DOHH2 (cell line): ENCODE data around the gene CD300LF.

Source experiments
- CTCF ChIP-seq: fragments of 200-600 bp; sonication (generic); IDR thresholded peaks from one replicate; pipeline ENCODE4 v1.5.1; 2014; ENCODE audit warnings: antibody characterized with exemption, mild to moderate bottlenecking, low read depth, low read length; ENCODE audit not compliant: poor library complexity, severe bottlenecking
- EZH2phosphoT487 ChIP-seq: fragments of 200-600 bp; sonication (generic); IDR thresholded peaks from 2 replicates; pipeline ENCODE4 v1.6.1; 2017; ENCODE audit warnings: borderline replicate concordance, mild to moderate bottlenecking, antibody characterized with exemption, low read length, moderate library complexity, mixed read lengths

- TF ChIP-seq CTCF (no peak), EZH2phosphoT487 (no peak)
These were observed 37.8 kb upstream of the CD300LF start for GRCh38 chr17:74750327-74751069.
